ENCODE measurements around the gene CACNA1C. TPM values are rescaled to one million over a fixed set of nuclear protein-coding genes. Genes with fewer than 3 reads are reported as not detected.

CACNA1C gene
- total RNA-seq, 4 donors from 2014 or later = 5.2 to 12.9 (median 6.3) TPM

- Histone ChIP-seq H3K4me3 (no peak overlapping the region), H3K36me3 (peaks cover 0 to 14% (median 0%) of the 10 kb centered on the region in 3 donors), H3K9me3 (no peaks in the 10 kb centered on the region), H3K27me3 (no peaks in the 10 kb centered on the region), H3K4me1 (no peaks in the 10 kb centered on the region), H3K27ac (no peak overlapping the region)
- 81 to 88% methylated on average over 8 of the region's 8 CpGs for WGBS, 2 donors
- TF ChIP-seq POLR2A (IDR thresholded peaks at IDR 0.05) (no peak), CTCF (IDR thresholded peaks at IDR 0.05) (no peak), EP300 (IDR thresholded peaks at IDR 0.05) (no peak)
- DNase-seq (ENCODE audit: low spot score in 2 of 2) = no peak
Measured at GRCh38 chr12:2605301-2605700, 552.5 kb downstream of the CACNA1C start.

- DNase-seq (ENCODE audit: low spot score in 2 of 2) = no peak
- Histone ChIP-seq H3K27ac (no peak overlapping the region), H3K36me3 (peaks cover 0 to 18% (median 0%) of the 10 kb centered on the region in 3 donors), H3K4me1 (no peaks in the 10 kb centered on the region), H3K9me3 (no peaks in the 10 kb centered on the region), H3K4me3 (no peak overlapping the region), H3K27me3 (no peaks in the 10 kb centered on the region)
- no peak for TF ChIP-seq EP300 (IDR thresholded peaks at IDR 0.05)
- no peak for TF ChIP-seq CTCF (IDR thresholded peaks at IDR 0.05)
- TF ChIP-seq POLR2A (IDR thresholded peaks at IDR 0.05) = no peak
- WGBS, 2 donors = 82 to 85% methylated on average over 17 of the region's 17 CpGs
Measured at GRCh38 chr12:2606186-2606910, 553.6 kb downstream of the CACNA1C start.

- H3K9me3 ChIP-seq = no peaks in the 10 kb centered on the region
- no peak for DNase-seq (ENCODE audit: low spot score in 2 of 2)
- H3K36me3 ChIP-seq = peaks cover 0 to 18% (median 0%) of the 10 kb centered on the region in 3 donors
- H3K4me1 ChIP-seq = no peaks in the 10 kb centered on the region
- no peak overlapping the region for H3K4me3 ChIP-seq
- WGBS, 2 donors = 85 to 87% methylated on average over 10 of the region's 10 CpGs
- no peaks in the 10 kb centered on the region for H3K27me3 ChIP-seq
- no peak overlapping the region for H3K27ac ChIP-seq
- TF ChIP-seq CTCF (IDR thresholded peaks at IDR 0.05) (no peak), POLR2A (IDR thresholded peaks at IDR 0.05) (no peak), EP300 (IDR thresholded peaks at IDR 0.05) (no peak)
Measured at GRCh38 chr12:2607881-2608607, 555.3 kb downstream of the CACNA1C start.

GRCh38 chr12:2608608-2608945 lies 555.8 kb downstream of the CACNA1C start:
- H3K4me3 ChIP-seq = no peak overlapping the region
- no peaks in the 10 kb centered on the region for H3K4me1 ChIP-seq
- H3K36me3 ChIP-seq = peaks cover 0 to 18% (median 0%) of the 10 kb centered on the region in 3 donors
- no peak for DNase-seq (ENCODE audit: low spot score in 2 of 2)
- 94 to 95% methylated on average over 12 of the region's 12 CpGs for WGBS, 2 donors
- no peaks in the 10 kb centered on the region for H3K27me3 ChIP-seq
- TF ChIP-seq CTCF (IDR thresholded peaks at IDR 0.05) (no peak), POLR2A (IDR thresholded peaks at IDR 0.05) (no peak), EP300 (IDR thresholded peaks at IDR 0.05) (no peak)
- H3K9me3 ChIP-seq = no peaks in the 10 kb centered on the region
- no peak overlapping the region for H3K27ac ChIP-seq

GRCh38 chr12:2609020-2609419 lies 556.2 kb downstream of the CACNA1C start:
- no peaks in the 10 kb centered on the region for H3K4me1 ChIP-seq
- no peak for TF ChIP-seq EP300 (IDR thresholded peaks at IDR 0.05)
- no peak for TF ChIP-seq CTCF (IDR thresholded peaks at IDR 0.05)
- TF ChIP-seq POLR2A (IDR thresholded peaks at IDR 0.05) = no peak
- DNase-seq (ENCODE audit: low spot score in 2 of 2) = no peak
- H3K4me3 ChIP-seq = no peak overlapping the region
- no peak overlapping the region for H3K27ac ChIP-seq
- no peaks in the 10 kb centered on the region for H3K9me3 ChIP-seq
- H3K27me3 ChIP-seq = no peaks in the 10 kb centered on the region
- peaks cover 0 to 18% (median 0%) of the 10 kb centered on the region in 3 donors for H3K36me3 ChIP-seq
- 66 to 75% methylated on average over 12 of the region's 12 CpGs for WGBS, 2 donors

Measured in tibial nerve (tissue), 4 donors.